Heart right ventricle (tissue), 16 donors: ENCODE results near the gene PTPN22. TPM values are rescaled to one million over a fixed set of nuclear protein-coding genes. Genes with fewer than 3 reads are reported as not detected.

Source experiments
- ATAC-seq, 8 donors: fragments of 200-7000 bp; cut with Tn5 transposase; one replicate each; pipeline ENCODE4 v1.9.1; 2020; ENCODE audit warnings: mild to moderate bottlenecking in 8 of 8, moderate library complexity in 8 of 8, moderate number of reproducible peaks in 1 of 8
- DNase-seq, 2 donors: peaks; one replicate each; pipeline ENCODE4 v3.0.0-alpha.2; 2020
- H3K27ac ChIP-seq, 10 donors: fragments of 200-600 bp; sonication (generic) in 2 of 10; one replicate each; pipeline versions ENCODE4 v1.5.0 to v1.8.0; 2020 to 2022; ENCODE audit warnings: mild to moderate bottlenecking in 3 of 10
- H3K27me3 ChIP-seq, 7 donors: fragments of 200-600 bp; one replicate each; pipeline ENCODE4 v1.8.0; 2021 to 2022; ENCODE audit warnings: mild to moderate bottlenecking in 2 of 7
- H3K36me3 ChIP-seq, 9 donors: fragments of 200-600 bp; sonication (generic) in 1 of 9; one replicate each; pipeline versions ENCODE4 v1.5.0 to v1.8.0; 2020 to 2022; ENCODE audit warnings: mild to moderate bottlenecking in 2 of 9
- H3K4me1 ChIP-seq, 9 donors: fragments of 200-600 bp; sonication (generic) in 1 of 9; one replicate each; pipeline versions ENCODE4 v1.5.0 to v1.8.0; 2020 to 2022; ENCODE audit warnings: mild to moderate bottlenecking in 4 of 9
- H3K4me3 ChIP-seq, 10 donors: fragments of 200-600 bp; sonication (generic) in 2 of 10; one replicate each; pipeline versions ENCODE4 v1.5.0 to v1.8.0; 2020 to 2022; ENCODE audit warnings: mild to moderate bottlenecking in 7 of 10, moderate library complexity in 2 of 10
- H3K9me3 ChIP-seq, 11 donors: fragments of 200-600 bp in 10 of 11; sonication (generic) in 2 of 11; one replicate each; pipeline versions ENCODE4 v1.5.0 to v1.8.0; 2013 to 2022; ENCODE audit warnings: mild to moderate bottlenecking in 2 of 11, control low read depth in 1 of 11, moderate library complexity in 1 of 11
- WGBS, 2 donors: extraction: QIAGEN DNeasy Blood & Tissue Kit; methylation state at CpG; one replicate each; pipeline ENCODE4 v1.1.7; 2013; ENCODE audit warnings: inconsistent platforms in 1 of 2; 5-methylcytosine and 5-hydroxymethylcytosine counted together
- intact Hi-C, 10 donors: fragments of 100-400 bp; cut with DNase I; formaldehyde crosslinking; loops; one replicate each; pipeline versions ENCODE4 v1.11.1 to v1.14.2; 2022
- polyA plus RNA-seq, 2 donors: library from polyadenylated mRNA; stranded (reverse); fragments of 200-250 nt; gene quantifications; one replicate each; pipeline ENCODE4 v1.2.3, GENCODE V29; 2013
- total RNA-seq, 10 donors: library from RNA; stranded (reverse); fragmentation: NEBNext Ultra II Directional in 3 of 10; extraction: Animal tissue kit (Norgen Biotek cat#: 25700) in 3 of 10; gene quantifications; one replicate each; pipeline versions ENCODE4 v1.2.1 to v1.2.4, GENCODE V29; 2021 to 2023
- TF ChIP-seq, protein P1 (sequence below), 9 donors: fragments of 200-600 bp; sonication (generic) in 2 of 9; IDR thresholded peaks; one replicate each; pipeline versions ENCODE4 v1.5.0 to v1.8.0; 2021 to 2022; ENCODE audit warnings: antibody characterized with exemption in 9 of 9, mild to moderate bottlenecking in 5 of 9, moderate library complexity in 1 of 9
- donor health status: Arrhythmogenic right ventricular cardiomyopathy.
- donor health status: ischemic (EF 13 %, LVEDD 7.1; RV severe dilation, severe dysfunction).
- donor health status: healthy with polysubstance abuse.
- donor health status: DM: no; HTN: yes; CAD: no.
- donor health status: DM: no; HTN: no; CAD: no.
- donor health status: ischemic (EF 25% LVEDD 6.9; RV normal size, moderate dysfunction).
- donor health status: ischemic (EF 25% LVEDD 5.7; RV mildly dilated, moderate dysfunction).
- donor health status: healthy.
- donor health status: DM: yes; HTN: yes; CAD: no.
- donor health status: Ischemic cardiomyopathy.
- donor health status: ischemic (EF 35%, LVEDD 5.7; RV mildly dilated, moderate dysfunction).
- donor health status: nonischemic (EF 11% LVEDD 7.7; RV severe dilation, severe dysfunction).
- donor health status: DM: yes; HTN: yes; CAD: no.
- donor health status: PGD.
- donor health status: ischemic (EF 29% LVEDD 5.4; RV normal size, mild dysfunction).
- donor health status: nonischemic (EF 23%, LVEDD 6.1; RV moderate dilation, normal function).

PTPN22 gene
- total and polyA plus RNA-seq, 12 donors: 0.13 to 3.3 (median 0.54) TPM

DNA sequence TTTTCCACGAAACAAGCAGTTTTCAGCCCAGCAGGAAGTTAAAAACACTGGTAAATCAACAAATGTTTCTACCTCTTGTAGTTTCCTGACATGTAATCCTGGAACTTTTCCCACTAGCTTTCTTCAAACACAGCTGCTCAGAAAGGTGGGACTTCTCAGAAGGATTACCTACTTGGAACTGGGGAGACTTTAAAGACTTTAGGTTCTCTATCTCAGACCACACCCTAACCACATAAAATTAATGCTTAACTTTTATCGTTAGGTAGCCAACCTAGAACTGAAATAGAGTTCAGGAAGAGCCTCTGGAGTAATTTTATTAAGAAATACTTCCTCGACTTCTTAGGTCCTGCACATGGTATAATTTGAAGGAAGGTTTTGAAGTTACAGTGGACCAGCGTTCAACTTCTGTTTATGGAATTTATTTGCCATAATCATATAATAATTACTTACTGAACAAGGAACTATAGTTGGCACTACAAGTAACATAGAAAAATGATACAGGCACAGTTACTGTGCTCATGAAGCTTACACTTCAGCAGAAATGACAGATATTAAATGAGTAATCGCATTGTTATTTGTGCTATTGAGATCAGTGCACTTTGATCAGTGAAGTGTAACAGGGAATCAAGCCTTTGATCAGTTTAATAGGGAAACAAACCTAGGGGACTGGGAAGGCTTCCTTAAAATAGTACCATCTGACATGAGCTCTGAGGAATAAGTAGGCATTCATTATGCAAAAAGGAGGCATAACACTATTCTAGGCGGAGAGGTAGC is 16.1 kb upstream of the PTPN22 start, which contains the start of gene BCL2L15:
BCL2L15 (minus strand) TSS at position 180 of the 774 bp plus-strand sequence. CDS start 206 bp downstream, outside the sequence.
- Histone ChIP-seq H3K36me3 (no peaks in the 10 kb centered on the region), H3K4me3 (no peak within 1 kb of the TSS), H3K4me1 (peaks cover 0 to 5% (median 0%) of the 10 kb centered on the region in 9 donors), H3K27ac (no peak within 1 kb of the TSS), H3K27me3 (no peaks in the 10 kb centered on the region), H3K9me3 (no peaks in the 10 kb centered on the region)
- WGBS, 2 donors: 83% methylated on average over 6 of the region's 6 CpGs
- TF ChIP-seq, protein P1, sequence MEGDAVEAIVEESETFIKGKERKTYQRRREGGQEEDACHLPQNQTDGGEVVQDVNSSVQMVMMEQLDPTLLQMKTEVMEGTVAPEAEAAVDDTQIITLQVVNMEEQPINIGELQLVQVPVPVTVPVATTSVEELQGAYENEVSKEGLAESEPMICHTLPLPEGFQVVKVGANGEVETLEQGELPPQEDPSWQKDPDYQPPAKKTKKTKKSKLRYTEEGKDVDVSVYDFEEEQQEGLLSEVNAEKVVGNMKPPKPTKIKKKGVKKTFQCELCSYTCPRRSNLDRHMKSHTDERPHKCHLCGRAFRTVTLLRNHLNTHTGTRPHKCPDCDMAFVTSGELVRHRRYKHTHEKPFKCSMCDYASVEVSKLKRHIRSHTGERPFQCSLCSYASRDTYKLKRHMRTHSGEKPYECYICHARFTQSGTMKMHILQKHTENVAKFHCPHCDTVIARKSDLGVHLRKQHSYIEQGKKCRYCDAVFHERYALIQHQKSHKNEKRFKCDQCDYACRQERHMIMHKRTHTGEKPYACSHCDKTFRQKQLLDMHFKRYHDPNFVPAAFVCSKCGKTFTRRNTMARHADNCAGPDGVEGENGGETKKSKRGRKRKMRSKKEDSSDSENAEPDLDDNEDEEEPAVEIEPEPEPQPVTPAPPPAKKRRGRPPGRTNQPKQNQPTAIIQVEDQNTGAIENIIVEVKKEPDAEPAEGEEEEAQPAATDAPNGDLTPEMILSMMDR (IDR thresholded peaks at IDR 0.05): no peak
- no peak for ATAC-seq
- intact Hi-C loops: no loop called here
- no peak for DNase-seq

DNA sequence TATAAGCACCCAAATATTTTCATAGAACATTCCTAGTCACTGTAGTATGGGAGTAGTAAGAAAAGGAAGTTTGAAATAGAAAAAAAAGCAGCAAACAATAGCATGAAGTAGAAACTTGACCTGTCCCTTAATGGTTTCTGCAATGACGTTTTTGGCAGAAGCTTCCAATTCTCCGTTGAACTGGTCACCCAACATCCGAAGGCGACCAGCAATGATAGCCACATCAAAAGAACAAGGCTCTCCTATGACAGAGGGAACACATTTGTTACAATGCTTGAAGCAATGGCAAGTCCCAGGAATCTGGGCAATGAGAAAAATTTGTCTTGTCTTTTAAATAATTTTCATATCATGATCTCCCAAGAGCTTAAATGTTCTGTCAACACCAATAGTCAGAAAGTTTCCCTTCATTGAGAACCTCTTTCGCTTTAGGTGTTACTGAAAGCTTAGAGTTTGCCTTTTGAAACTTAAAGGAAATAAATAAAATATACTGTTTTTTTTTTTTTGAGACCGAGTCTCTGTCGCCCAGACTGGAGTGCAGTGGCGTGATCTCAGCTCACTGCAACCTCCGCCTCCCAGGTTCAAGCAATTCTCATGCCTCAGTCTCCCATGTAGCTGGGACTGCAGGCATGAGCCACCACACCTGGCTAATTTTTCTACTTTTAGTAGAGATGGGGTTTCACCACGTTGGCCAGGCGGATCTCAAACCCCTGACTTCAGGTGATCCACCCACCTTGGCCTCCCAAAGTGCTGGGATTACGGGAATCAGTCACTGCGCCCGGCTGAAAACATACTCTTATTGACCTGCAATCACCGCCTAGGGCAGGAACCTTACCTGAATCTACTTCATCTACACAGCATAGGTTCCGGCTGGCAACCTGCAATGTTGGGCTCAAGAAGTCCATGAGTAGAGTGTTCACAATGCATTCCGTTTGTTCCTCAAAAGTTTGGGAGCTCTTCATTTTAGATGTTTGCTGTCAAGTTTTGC is 15.2 kb upstream of the PTPN22 start:
- WGBS, 2 donors: 87 to 88% methylated on average over 17 of the region's 17 CpGs
- Histone ChIP-seq H3K27ac (no peak overlapping the region), H3K4me1 (peaks cover 0 to 5% (median 0%) of the 10 kb centered on the region in 9 donors), H3K4me3 (no peak overlapping the region), H3K36me3 (no peaks in the 10 kb centered on the region), H3K27me3 (no peaks in the 10 kb centered on the region), H3K9me3 (no peaks in the 10 kb centered on the region)
- TF ChIP-seq, protein P1 (IDR thresholded peaks at IDR 0.05): no peak
- intact Hi-C loops: no loop called here
- ATAC-seq (no peak), DNase-seq (no peak)

- H3K36me3 ChIP-seq: no peaks in the 10 kb centered on the region
- H3K27ac ChIP-seq: no peak overlapping the region
- WGBS, 2 donors: 80 to 88% methylated on average over 2 of the region's 2 CpGs
- peaks cover 0 to 8% (median 0%) of the 10 kb centered on the region in 9 donors for H3K4me1 ChIP-seq
- H3K9me3 ChIP-seq: no peaks in the 10 kb centered on the region
- ATAC-seq: no peak
- H3K27me3 ChIP-seq: no peaks in the 10 kb centered on the region
- no peak for DNase-seq
- TF ChIP-seq, protein P1 (IDR thresholded peaks at IDR 0.05): no peak
- intact Hi-C loops: no loop called here
- no peak overlapping the region for H3K4me3 ChIP-seq
Observed at GRCh38 chr1:113881661-113882060, 10.1 kb upstream of the PTPN22 start.

DNA sequence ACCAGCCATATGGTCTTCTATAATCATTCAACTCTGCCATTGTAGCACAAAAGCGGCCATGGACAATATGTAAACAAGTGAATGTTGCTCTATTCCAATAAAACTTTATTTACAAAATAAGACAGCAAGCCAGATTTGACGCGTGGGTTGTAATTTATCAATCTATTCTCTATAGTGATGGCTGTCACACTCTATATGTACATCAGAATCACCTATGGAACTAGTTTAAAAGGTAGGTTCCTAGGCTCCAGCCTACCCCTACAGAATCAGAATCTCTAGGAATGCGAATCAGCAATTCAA is 8.2 kb upstream of the PTPN22 start:
- Histone ChIP-seq H3K4me1 (peaks cover 0 to 8% (median 0%) of the 10 kb centered on the region in 9 donors), H3K27me3 (no peaks in the 10 kb centered on the region), H3K4me3 (no peak overlapping the region), H3K27ac (no peak overlapping the region), H3K9me3 (no peaks in the 10 kb centered on the region), H3K36me3 (no peaks in the 10 kb centered on the region)
- WGBS, 2 donors: 96 to 97% methylated on average over 4 of the region's 4 CpGs
- no peak for DNase-seq
- TF ChIP-seq, protein P1 (IDR thresholded peaks at IDR 0.05): no peak
- intact Hi-C loops: no loop called here
- ATAC-seq: no peak
